K562 (cell line): ENCODE measurements around the gene ATRX. TPM values are rescaled to one million over a fixed set of nuclear protein-coding genes. Genes with fewer than 3 reads are reported as not detected.

ENCODE experiments used
- CBX8 ChIP-seq: fragments of 200-600 bp; sonication (generic); IDR thresholded peaks from 2 replicates; pipeline ENCODE4 v1.6.1; 2012; ENCODE audit warnings: borderline replicate concordance, mixed run types, low read depth, mild to moderate bottlenecking, moderate library complexity, mixed read lengths, low read length, control low read depth, inconsistent platforms; ENCODE audit not compliant: poor library complexity, severe bottlenecking; ENCODE audit errors: extremely low read depth
- EP400 ChIP-seq: fragments of 450-650 bp; IDR thresholded peaks from 2 replicates; pipeline ENCODE4 v1.6.1; 2017; ENCODE audit warnings: antibody characterized with exemption, mild to moderate bottlenecking, moderate library complexity
- ESRRA ChIP-seq: fragments of 450-650 bp; IDR thresholded peaks from 2 replicates; pipeline ENCODE4 v1.6.1; 2014; ENCODE audit warnings: low read depth, mild to moderate bottlenecking, moderate library complexity, borderline replicate concordance
- ETS2 ChIP-seq: IDR thresholded peaks from 2 replicates; pipeline ENCODE4 v1.6.1; 2016; ENCODE audit warnings: borderline replicate concordance, missing genetic modification characterization, mild to moderate bottlenecking, moderate library complexity, missing compliant biosample characterization; ENCODE audit not compliant: poor library complexity, severe bottlenecking
- POLR2A ChIP-seq: fragments of 450-650 bp; conservative IDR thresholded peaks from 2 replicates; pipeline ENCODE4 v1.6.1; 2016
- POLR2B ChIP-seq: fragments of 450-650 bp; IDR thresholded peaks from 2 replicates; pipeline ENCODE4 v1.6.1; 2018; ENCODE audit warnings: low read depth; ENCODE audit not compliant: partially characterized antibody
- PRPF4 ChIP-seq: fragments of 200-400 bp; formaldehyde crosslinking; IDR thresholded peaks from one replicate; pipeline ENCODE4 v1.6.1; 2017; ENCODE audit warnings: low read length, low read depth, mild to moderate bottlenecking; ENCODE audit not compliant: insufficient read depth, poor library complexity, severe bottlenecking
- RFX5 ChIP-seq: IDR thresholded peaks from 2 replicates; pipeline ENCODE4 v1.6.1; 2011; ENCODE audit warnings: low read depth, mild to moderate bottlenecking, improper control_type of control experiment, low read length
- RNF2 ChIP-seq: sonication (generic); IDR thresholded peaks from 2 replicates; pipeline ENCODE4 v1.6.1; 2016
- SFPQ ChIP-seq: fragments of 200-400 bp; formaldehyde crosslinking; IDR thresholded peaks from 2 replicates; pipeline ENCODE4 v1.6.1; 2017; ENCODE audit warnings: mild to moderate bottlenecking, low read depth, low read length, moderate library complexity
- ZMIZ1 ChIP-seq, 2 experiments: fragments of 150-350 bp in 1 of 2; IDR thresholded peaks; 2 replicates each; pipeline ENCODE4 v1.6.1; 2012 to 2016; ENCODE audit warnings: low read depth in 2 of 2, low read length in 2 of 2, mild to moderate bottlenecking in 1 of 2, moderate library complexity in 1 of 2
- ZNF121 ChIP-seq: sonication (generic); formaldehyde crosslinking; conservative IDR thresholded peaks from 2 replicates; pipeline ENCODE4 v1.8.0; 2022; ENCODE audit warnings: missing genetic modification reagents
- ZNF253 ChIP-seq: fragments of 250-450 bp; sonication (Bioruptor Pico); conservative IDR thresholded peaks from 2 replicates; pipeline ENCODE4 v1.6.1; 2021; ENCODE audit warnings: mild to moderate bottlenecking
- ZNF740 ChIP-seq, 3 experiments: fragments of 200-800 bp in 1 of 3; sonication (Bioruptor generic) in 1 of 3; sonication (generic) in 1 of 3; formaldehyde crosslinking in 1 of 3; IDR thresholded peaks; 2 replicates each; pipeline versions ENCODE4 v1.6.1 to v1.8.0; 2016 to 2022; ENCODE audit warnings: mild to moderate bottlenecking in 2 of 3, missing compliant biosample characterization in 2 of 3, missing genetic modification characterization in 2 of 3, missing genetic modification reagents in 1 of 3
- polyA plus RNA-seq, 8 experiments: library from polyadenylated mRNA; depleted of rRNA in 4 of 8; stranded (reverse) in 5 of 8; unstranded in 3 of 8; fragments of >200 nt; fragmentation: Nextera tagmentation in 2 of 8; fragmentation: Illumina TruSeq in 1 of 8; extraction: Ambion mirVana in 2 of 8; extraction: Trizol in 1 of 8; gene quantifications; 2 replicates each; pipeline versions ENCODE4 v1.2.1 to v1.2.3, GENCODE V29; 2011 to 2014; ENCODE audit warnings: inconsistent platforms in 1 of 8, missing spikeins in 1 of 8
- total RNA-seq, 7 experiments: library from RNA; depleted of rRNA in 6 of 7; stranded (reverse); fragments of >200 nt in 6 of 7; fragmentation: Illumina TruSeq in 2 of 7; extraction: Trizol in 2 of 7; gene quantifications; 2 replicates each; pipeline versions ENCODE4 v1.2.1 to v1.2.3, GENCODE V29; 2011 to 2021; ENCODE audit warnings: low replicate concordance in 1 of 7
- TF ChIP-seq, protein P1 (sequence below), 2 experiments: fragments of 250-450 bp in 1 of 2; fragments of 450-650 bp in 1 of 2; sonication (Bioruptor Pico) in 1 of 2; IDR thresholded peaks; 2 replicates each; pipeline versions ENCODE4 v1.6.1 to v1.8.0; 2016 to 2021; ENCODE audit warnings: mild to moderate bottlenecking in 2 of 2, moderate library complexity in 2 of 2, missing compliant biosample characterization in 1 of 2, missing genetic modification characterization in 1 of 2

Gene ATRX
- total and polyA plus RNA-seq, 9 of the 15 experiments (the other 6 are each of a cell fraction or from before 2014, with no cell fraction given): 7.7 to 23.1 (median 20.2) TPM

- TF ChIP-seq ETS2 (tag) (no peak), RFX5 (peak; percentile 87), SFPQ (no peak), PRPF4 (no peak), EP400 (peak; percentile 77), POLR2B (peak; percentile 58), ZNF253 (CRISPR knock-in tag) (no peak), ZNF121 (CRISPR knock-in tag) (no peak), ZMIZ1 (IDR thresholded peaks at IDR 0.05; ENCODE audit: low read depth in 2 of 2, low read length in 2 of 2) (no peak), RNF2 (no peak), CBX8 (no peak), POLR2A (peak; percentile 84), ESRRA (no peak), ZNF740 (CRISPR knock-in tag; IDR thresholded peaks at IDR 0.05) (peak; percentile 7; the same call in 1 of the 2 replicates), ZNF740 (tag; IDR thresholded peaks at IDR 0.05) (peak in 1 of 2 experiments; percentile 84; a peak in 2 of 4 replicates)
- TF ChIP-seq, protein P1, sequence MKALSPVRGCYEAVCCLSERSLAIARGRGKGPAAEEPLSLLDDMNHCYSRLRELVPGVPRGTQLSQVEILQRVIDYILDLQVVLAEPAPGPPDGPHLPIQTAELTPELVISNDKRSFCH (CRISPR knock-in tag; IDR thresholded peaks at IDR 0.05): no peak
- TF ChIP-seq, protein P1 (tag; IDR thresholded peaks at IDR 0.05): no peak
Observed at GRCh38 chrX:77785486-77786364, at the start of gene ATRX (continued).
